HG02588 (cell line): ENCODE data around the gene DPEP2.
"Not testable (repeated sequence)": the region's sequence is repeated elsewhere in the genome, so short reads cannot be mapped to it uniquely, and the experiment has no call there.

ENCODE experiments used
- ATAC-seq: cut with Tn5 transposase; IDR thresholded peaks from one replicate; pipeline ENCODE4 v1.9.1; 2021; ENCODE audit warnings: mild to moderate bottlenecking, moderate library complexity; ENCODE audit not compliant: unreplicated experiment

DPEP2 gene

GRCh38 chr16:68005786-68006286 is 6.6 kb upstream of the DPEP2 start:
- ATAC-seq = no peak

- ATAC-seq = no peak
Observed at GRCh38 chr16:68005211-68005610, 5.9 kb upstream of the DPEP2 start.

DNA sequence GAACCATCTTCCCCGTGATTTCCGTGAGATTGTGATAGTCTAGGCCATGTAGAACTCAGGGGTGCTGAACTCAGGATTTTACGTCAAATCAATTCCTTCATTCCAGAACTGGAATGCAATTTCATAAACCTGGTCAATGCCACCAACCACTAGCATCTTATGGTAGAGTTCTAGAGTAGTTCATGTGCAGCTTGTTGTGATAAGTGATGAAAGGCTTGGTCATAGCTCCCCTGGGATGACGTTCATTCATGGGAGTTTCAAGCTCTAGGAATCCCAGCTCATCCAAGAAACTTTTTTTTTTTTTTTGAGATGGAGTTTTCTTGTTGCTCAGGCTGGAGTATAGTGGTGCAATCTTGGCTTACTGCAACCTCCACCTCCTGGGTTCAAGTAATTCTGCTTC is 3.7 kb upstream of the DPEP2 start:
- ATAC-seq = no peak

- no peak for ATAC-seq
Observed at GRCh38 chr16:68000450-68000849, 1.2 kb upstream of the DPEP2 start.

DNA sequence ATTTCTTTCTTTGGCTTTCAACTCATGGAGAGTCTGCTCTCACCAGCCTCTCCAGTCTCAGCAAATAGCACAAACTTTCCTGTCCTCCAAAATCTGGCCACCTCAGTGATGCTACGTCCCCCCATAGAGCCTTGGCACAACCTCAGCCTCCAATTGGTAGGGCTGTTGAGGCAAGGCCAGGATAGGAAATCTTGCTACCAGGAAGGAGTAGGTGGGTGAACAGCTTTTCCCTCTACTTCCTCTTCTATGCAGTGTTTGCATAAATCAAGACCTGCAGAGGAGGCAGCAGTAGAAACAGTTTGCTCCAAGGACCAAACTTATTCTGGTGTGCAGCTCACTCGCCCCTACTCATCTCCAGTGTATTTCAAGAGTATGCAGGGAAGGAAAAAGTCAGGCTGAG is 701 bp upstream of the DPEP2 start:
- no peak for ATAC-seq

GRCh38 chr16:67998231-67998778 is 979 bp downstream of the DPEP2 start:
- ATAC-seq = not testable (repeated sequence)

DNA sequence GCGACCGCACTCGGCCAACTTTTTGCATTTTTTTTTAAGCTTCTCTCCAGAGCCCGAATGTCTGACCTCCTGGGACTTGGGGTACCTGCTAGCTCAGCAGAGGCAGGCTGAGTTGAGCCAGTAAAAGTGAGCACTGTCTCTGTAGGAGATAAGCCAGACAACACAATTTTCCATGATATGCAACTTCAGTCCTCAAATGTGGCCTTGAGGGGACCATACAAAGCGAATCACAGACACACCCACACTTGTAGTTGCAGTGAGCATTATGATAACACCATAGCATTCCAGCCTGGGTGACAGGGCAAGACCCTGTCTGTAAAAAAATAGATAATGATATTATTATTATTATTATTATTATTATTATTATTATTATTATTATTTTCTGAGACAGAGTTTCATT is 2.6 kb downstream of the DPEP2 start:
- no peak for ATAC-seq

GRCh38 chr16:67995423-67995822 is 3.9 kb downstream of the DPEP2 start:
- no peak for ATAC-seq

DNA sequence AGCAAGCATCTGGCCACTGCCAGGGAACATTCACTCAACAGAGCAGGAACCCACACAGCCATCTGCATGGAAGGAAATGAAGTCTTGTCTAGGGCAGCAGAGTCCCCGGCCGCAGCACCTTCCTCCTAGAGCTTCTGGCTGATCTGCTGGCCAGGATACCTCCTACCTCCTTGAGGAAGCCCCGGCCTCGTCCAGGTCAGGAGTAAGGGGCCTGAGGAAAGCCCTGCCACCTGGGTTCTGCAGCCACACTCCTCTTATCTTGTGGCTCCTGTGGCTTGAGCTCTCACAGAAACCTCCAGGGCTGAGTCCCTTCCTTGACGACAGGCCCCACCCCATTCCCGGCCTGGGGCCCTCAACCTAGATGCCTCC is 5.3 kb downstream of the DPEP2 start:
- ATAC-seq = not testable (repeated sequence)

DNA sequence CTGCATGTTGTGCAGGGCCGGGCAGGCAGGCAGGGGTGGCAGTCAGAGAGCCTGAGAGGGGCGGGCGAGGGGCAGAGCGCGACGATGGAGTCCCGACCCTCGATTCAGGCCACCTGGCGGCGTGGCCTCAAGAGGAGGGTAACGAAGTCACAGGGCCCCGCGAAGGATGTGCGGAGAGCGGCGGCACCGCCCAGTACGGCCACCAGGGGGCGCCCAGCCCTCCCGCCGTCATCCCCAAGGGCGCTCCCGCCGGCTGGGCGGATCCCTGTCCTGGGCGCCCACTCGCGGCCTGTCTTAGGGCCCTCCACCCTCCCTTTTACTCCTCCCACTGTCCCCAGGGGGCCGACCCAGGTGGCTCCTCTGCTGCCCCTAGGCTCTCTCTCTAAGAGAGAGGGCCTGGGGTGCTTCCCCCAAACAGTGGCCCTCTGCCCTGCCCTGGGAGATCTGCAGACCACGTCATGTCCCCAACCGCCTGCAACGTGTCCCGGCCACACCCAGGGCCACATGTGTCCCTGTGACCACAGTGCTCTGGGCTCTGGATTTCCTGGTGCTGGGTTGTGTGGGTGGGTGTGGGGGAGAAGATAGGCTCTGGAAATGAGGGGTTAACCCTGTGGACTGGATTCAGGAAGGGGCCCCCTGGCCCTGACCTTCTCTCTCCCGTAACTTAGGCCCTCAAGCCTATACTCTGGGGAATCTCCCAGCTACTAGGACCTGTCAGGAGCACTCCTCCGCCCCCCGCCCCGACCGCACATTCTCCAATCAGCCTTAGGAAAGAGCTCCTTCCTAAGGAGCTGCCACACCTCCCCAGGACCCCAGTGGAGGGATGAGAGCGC is 5.9 kb downstream of the DPEP2 start:
- ATAC-seq = peak; percentile 69

DNA sequence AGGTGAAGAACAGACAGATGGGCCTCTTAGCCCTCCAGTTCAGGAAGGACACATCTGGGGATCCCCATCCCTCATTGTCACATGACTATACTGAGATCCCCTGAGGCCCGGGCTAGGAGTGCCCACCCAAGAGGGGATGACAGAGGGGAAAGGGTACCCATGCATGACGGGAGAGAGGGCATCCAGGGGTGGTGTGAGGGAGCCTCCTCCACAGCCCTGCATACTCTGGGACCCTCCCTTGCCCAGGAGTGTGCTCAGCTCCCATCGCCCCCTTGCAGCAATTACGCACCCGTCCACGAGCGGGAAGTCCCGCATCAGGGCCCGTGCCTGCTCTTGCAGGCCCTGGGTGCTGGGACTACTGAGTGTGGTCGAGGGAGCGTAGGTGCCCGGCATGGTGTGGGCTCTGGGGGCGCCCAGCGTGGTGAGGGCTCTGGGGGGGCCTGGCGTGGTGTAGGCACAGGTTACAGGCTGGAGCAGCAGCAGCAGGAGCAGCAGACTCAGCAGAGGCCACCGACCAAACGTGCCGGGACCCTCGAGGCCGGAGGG is 6.5 kb downstream of the DPEP2 start:
- ATAC-seq = no peak

DNA sequence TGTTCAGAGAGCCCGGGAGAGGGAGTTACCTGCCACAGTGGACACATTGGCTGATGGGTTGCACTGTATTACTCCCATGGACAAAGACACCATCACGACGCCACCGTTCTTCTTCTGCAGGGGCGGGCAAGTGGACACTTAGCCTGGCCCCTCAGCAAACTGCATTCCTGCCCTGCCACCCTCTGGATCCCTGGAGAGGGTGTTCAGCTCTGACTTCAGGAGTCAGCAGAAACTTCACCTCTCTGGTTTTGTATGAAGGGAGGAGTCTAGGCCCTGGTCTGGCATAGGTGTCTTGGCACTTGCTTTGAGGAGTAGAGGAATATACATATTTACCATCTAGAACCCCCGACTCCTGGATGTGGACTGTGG is 9.3 kb downstream of the DPEP2 start:
- no peak for ATAC-seq

DNA sequence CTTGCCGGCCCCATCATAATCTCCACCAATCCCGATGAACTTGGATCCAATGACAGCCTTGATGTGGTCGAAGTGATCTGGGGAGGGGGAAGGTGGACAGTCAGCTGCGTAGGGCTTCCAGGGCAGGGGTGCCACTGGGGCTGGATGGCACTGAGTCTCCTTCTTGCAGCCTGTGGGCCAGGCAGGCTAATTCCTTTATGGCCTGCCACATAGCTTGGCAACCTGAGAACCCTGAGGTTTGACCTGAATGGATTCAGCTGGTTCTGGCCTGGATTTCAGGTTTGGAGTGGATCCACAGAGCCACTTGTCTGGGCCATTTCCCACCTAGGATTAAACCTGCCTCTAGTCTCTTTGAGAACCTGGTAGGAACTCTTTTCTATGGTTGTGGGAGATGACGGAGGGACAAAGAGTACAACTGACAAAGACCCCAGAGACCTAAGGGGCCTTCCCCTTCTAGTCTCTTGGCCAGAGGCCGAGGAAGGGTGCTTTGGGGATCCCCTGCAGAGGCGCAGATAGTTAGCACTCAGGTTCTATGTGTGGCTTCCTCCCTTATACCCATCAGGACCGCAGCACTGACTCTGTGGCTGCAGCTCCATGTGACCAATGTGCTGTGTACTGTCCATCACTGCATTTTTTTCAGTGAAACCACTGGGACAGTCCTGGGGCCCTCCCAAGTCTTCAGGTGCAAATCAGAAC is 9.8 kb downstream of the DPEP2 start:
- ATAC-seq = no peak

DNA sequence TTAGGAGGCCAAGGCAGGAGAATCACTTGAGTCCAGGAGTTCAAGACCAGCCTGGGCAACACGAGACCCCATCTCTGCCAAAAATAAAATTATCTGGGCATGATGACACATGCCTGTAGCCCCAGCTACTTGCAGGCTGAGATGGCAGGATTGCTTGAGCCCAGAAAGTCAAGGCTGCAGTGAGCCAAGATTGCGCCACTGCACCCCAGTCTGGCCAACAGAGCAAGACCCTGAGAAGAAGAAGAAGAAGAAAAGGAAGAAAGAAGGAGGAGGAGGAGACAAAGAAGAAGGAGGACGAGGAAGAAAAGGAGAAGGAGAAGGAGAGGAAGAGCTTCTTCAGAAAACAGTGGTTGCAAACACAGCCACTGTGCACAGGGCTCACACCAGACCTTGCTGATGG is 10.6 kb downstream of the DPEP2 start:
- ATAC-seq = no peak

DNA sequence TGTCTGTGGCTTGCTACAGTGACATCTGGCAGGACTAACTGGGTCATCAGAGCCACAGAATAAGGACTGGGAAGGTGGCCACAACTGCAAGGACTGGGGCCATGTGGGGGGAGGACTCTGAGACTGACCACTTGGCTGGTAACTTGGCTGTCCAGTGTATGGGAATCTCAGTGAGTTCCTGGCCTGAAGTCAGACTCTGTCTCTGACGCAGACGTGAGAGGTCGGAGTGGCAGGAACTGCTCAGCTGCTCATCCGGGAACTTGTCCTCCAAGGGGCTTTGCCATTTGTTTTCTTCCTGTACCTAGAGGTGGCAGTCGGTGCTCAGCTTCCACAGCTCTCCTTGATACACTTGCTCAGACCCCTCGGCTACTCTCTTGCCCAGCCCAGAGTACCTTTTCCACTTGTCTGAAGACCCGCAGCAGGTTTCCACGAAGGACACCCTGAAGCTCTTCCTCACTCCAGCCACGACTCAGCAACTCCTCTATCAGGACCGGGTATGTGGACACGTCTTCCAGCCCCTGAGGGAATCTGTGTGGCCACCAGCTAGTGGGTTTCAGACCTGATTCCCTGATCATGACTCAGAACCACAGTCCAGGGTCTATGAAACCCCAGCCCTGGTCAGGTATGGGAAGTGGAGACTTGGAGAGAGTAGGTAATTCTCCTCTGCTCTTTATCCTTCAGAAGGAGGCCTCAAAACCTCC is 11.7 kb downstream of the DPEP2 start:
- ATAC-seq = no peak

DNA sequence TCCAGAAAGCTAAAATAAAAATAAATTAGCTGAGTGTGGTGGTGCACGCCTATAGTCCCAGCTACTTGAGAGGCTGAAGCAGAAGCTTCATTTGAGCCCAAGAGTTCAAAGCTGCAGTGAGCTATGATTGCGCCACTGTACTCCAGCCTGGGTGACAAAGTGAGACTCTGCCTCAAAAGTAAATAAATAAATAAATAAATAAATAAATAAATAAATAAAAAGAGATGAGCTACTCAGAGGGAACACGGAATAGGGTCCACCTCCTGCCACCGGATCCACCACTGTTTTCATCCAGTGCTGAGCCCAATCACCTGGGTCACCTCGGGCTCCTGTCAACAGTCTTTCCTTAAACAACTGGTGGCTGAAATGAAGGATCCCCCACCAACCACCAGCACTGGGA is 12.3 kb downstream of the DPEP2 start:
- ATAC-seq = no peak

- ATAC-seq = no peak
Observed at GRCh38 chr16:67982011-67982696, 17.1 kb downstream of the DPEP2 start.

DNA sequence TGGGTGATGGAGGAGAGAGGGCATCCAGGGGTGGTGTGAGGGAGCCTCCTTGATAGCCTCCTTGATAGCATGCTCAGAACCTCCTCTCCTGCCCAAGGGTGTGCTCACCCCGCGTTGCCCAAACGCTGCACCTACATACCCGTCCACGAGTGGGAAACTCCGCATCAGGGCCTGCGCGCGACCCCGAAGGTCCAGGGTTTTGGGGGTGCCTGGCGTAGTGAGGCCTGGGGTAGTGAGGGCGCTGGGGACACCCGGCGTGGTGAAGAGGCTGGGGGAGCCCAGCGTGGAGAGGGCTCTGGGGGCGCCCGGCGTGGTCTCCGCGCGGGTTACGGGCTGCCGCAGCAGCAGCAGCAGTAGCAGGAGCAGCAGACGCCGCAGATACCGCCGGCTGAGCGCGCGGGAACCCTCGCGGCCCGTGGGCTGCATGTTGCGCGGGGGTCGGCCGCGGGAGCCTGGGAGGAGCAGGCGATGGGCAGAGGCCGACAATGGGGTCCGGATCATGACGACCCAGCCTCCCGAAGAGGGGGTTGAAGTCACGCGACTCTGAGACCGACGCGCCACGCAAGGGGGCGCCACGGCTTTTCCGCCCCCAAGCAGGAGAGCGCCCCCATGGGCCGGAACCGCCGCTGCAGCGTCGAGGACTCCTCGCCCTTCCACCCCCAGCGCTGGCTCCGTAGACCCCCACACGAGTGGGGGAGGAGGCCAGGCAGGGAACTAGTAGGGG is 19.2 kb downstream of the DPEP2 start, which contains the start of gene DPEP3:
TSS of gene DPEP3 (minus strand) at position 545 of the 724 bp plus-strand sequence. CDS start at position 426, 119 bp downstream.
- ATAC-seq = no peak

DNA sequence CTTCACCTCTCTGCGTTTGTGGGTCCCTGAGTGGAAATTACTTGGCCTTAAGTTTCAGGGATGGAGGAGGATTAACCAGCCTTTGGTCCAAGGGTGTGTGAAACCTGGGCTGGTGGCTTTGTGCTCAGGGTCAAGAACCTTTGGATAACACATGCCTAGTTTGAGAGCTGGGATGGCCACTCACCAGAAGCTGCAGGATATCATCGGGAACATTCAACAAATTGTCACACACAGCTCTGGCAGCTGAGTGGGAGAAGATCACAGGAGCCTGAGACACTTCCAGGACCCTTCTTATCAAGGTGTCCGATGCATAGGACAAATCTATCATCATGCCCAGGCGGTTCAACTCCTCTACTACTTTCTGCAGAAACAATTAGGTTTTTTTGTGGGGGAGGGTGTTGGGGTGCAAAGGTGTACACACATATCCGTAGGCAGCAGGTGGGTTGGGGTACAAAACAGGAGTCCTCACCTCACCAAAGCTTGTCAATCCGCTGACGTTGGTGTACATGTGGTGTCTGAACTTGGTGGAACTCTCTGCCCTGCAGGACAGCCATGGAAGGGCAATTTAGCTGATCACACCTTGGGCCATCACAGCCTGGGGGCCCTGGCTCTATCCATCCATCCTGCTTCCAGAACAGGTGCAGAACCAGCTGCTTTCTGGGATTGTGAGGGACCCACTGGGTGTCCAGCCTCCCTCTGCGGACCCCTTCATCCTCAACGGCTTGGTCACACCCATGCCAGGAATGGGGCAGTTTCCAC is 21.6 kb downstream of the DPEP2 start:
- ATAC-seq = no peak
